ENCODE data around the gene SLC22A23. TPM values are rescaled to one million over a fixed set of nuclear protein-coding genes. Genes with fewer than 3 reads are reported as not detected.
"Not testable (repeated sequence)": the region's sequence is repeated elsewhere in the genome, so short reads cannot be mapped to it uniquely, and the experiment has no call there.

SLC22A23 gene
- polyA plus RNA-seq, 4 donors: 9.8 to 14.0 (median 11.9) TPM

- no peak for DNase-seq (ENCODE audit: low read depth in 4 of 4, low spot score in 2 of 4)
These were observed 64.9 kb downstream of the SLC22A23 start for GRCh38 chr6:3391902-3392458.

GRCh38 chr6:3390698-3391097 lies 66.2 kb downstream of the SLC22A23 start:
- no peak for DNase-seq (ENCODE audit: low read depth in 4 of 4, low spot score in 2 of 4)

- no peak for DNase-seq (ENCODE audit: low read depth in 4 of 4, low spot score in 2 of 4)
These were observed 67.3 kb downstream of the SLC22A23 start for GRCh38 chr6:3389390-3390167.

- no peak for DNase-seq (ENCODE audit: low read depth in 4 of 4, low spot score in 2 of 4)
These were observed 68.1 kb downstream of the SLC22A23 start for GRCh38 chr6:3388786-3389185.

- DNase-seq (ENCODE audit: low read depth in 4 of 4, low spot score in 2 of 4): no peak
These were observed 70.4 kb downstream of the SLC22A23 start for GRCh38 chr6:3386374-3386857.

GRCh38 chr6:3385660-3386151 lies 71.1 kb downstream of the SLC22A23 start:
- no peak for DNase-seq (ENCODE audit: low read depth in 4 of 4, low spot score in 2 of 4)

GRCh38 chr6:3385181-3385580 lies 71.7 kb downstream of the SLC22A23 start:
- not testable (repeated sequence) for DNase-seq (ENCODE audit: low read depth in 4 of 4, low spot score in 2 of 4)

- DNase-seq (ENCODE audit: low read depth in 4 of 4, low spot score in 2 of 4): no peak
These were observed 72.4 kb downstream of the SLC22A23 start for GRCh38 chr6:3384241-3385143.

GRCh38 chr6:3383525-3383924 lies 73.3 kb downstream of the SLC22A23 start:
- no peak for DNase-seq (ENCODE audit: low read depth in 4 of 4, low spot score in 2 of 4)

GRCh38 chr6:3382326-3383279 lies 74.2 kb downstream of the SLC22A23 start:
- no peak for DNase-seq (ENCODE audit: low read depth in 4 of 4, low spot score in 2 of 4)

GRCh38 chr6:3381233-3381921 lies 75.5 kb downstream of the SLC22A23 start:
- no peak for DNase-seq (ENCODE audit: low read depth in 4 of 4, low spot score in 2 of 4)

GRCh38 chr6:3380344-3381232 lies 76.3 kb downstream of the SLC22A23 start:
- DNase-seq (ENCODE audit: low read depth in 4 of 4, low spot score in 2 of 4): no peak

GRCh38 chr6:3379482-3380060 lies 77.3 kb downstream of the SLC22A23 start:
- no peak for DNase-seq (ENCODE audit: low read depth in 4 of 4, low spot score in 2 of 4)

- not testable (repeated sequence) for DNase-seq (ENCODE audit: low read depth in 4 of 4, low spot score in 2 of 4)
These were observed 78.0 kb downstream of the SLC22A23 start for GRCh38 chr6:3378808-3379207.

GRCh38 chr6:3378398-3378782 lies 78.5 kb downstream of the SLC22A23 start:
- not testable (repeated sequence) for DNase-seq (ENCODE audit: low read depth in 4 of 4, low spot score in 2 of 4)

- DNase-seq (ENCODE audit: low read depth in 4 of 4, low spot score in 2 of 4): no peak
These were observed 79.1 kb downstream of the SLC22A23 start for GRCh38 chr6:3377536-3378397.
